ENCODE results near the gene ILK.

Gene ILK

DNA sequence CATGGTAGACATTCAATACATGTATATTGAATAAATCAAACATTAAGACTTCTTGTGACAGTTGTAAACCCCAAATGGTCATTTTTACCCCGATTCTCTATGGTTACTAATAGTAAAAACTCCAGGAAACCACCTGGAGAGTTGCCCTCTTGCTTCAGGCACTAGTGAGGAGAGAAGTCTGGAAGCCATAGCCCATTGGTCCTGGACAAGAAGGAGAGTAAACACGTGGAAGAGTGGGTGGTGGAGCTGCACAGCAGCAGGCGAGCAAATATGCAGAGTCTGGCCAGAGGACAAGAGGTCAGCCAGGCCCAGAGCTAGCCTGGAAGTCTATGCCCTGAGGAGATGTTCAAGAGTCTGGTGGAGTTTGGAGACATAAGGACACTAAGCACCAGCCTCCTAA lies 34.3 kb downstream of the ILK start:
- Histone ChIP-seq H3K4me1 (ENCODE audit: control insufficient read depth, insufficient read depth, low read length, poor library complexity, severe bottlenecking) (no peaks in the 10 kb centered on the region), H3K9me3 (ENCODE audit: control insufficient read depth, low read length) (no peaks in the 10 kb centered on the region), H3K27ac (ENCODE audit: insufficient read depth, low read length, poor library complexity, severe bottlenecking) (no peak overlapping the region), H3K27me3 (replicated peaks; ENCODE audit: control insufficient read depth, insufficient read depth, low read length, poor library complexity, severe bottlenecking) (no peaks in the 10 kb centered on the region), H3K4me3 (ENCODE audit: insufficient read depth, low read depth, low read length, poor library complexity, severe bottlenecking) (no peak overlapping the region), H3K36me3 (ENCODE audit: control insufficient read depth, insufficient read depth, low read length) (peaks cover 10% of the 10 kb centered on the region)
- no peak for DNase-seq

DNA sequence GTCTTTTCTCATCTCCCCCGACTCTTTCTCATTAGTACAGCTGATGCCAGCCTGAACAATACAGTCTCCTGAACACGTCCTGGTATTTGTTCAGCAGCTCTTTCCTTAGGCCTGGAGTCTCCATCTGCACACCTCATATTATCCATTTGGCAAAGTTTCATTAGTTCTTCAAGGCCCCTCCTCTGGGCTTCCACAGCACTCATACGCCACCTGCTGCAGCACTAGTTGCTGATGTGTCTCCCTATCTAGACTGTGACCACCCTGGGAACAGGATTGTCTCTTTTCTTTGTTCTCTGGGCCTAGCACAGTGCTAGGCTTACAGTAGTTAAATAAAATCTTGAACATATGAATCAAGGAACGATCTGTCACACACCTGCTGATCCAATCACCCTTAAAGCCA lies 34.9 kb downstream of the ILK start:
- Histone ChIP-seq H3K27ac (ENCODE audit: insufficient read depth, low read length, poor library complexity, severe bottlenecking) (no peak overlapping the region), H3K27me3 (replicated peaks; ENCODE audit: control insufficient read depth, insufficient read depth, low read length, poor library complexity, severe bottlenecking) (no peaks in the 10 kb centered on the region), H3K36me3 (ENCODE audit: control insufficient read depth, insufficient read depth, low read length) (peaks cover 10% of the 10 kb centered on the region), H3K4me1 (ENCODE audit: control insufficient read depth, insufficient read depth, low read length, poor library complexity, severe bottlenecking) (no peaks in the 10 kb centered on the region), H3K4me3 (ENCODE audit: insufficient read depth, low read depth, low read length, poor library complexity, severe bottlenecking) (no peak overlapping the region), H3K9me3 (ENCODE audit: control insufficient read depth, low read length) (no peaks in the 10 kb centered on the region)
- no peak for DNase-seq

DNA sequence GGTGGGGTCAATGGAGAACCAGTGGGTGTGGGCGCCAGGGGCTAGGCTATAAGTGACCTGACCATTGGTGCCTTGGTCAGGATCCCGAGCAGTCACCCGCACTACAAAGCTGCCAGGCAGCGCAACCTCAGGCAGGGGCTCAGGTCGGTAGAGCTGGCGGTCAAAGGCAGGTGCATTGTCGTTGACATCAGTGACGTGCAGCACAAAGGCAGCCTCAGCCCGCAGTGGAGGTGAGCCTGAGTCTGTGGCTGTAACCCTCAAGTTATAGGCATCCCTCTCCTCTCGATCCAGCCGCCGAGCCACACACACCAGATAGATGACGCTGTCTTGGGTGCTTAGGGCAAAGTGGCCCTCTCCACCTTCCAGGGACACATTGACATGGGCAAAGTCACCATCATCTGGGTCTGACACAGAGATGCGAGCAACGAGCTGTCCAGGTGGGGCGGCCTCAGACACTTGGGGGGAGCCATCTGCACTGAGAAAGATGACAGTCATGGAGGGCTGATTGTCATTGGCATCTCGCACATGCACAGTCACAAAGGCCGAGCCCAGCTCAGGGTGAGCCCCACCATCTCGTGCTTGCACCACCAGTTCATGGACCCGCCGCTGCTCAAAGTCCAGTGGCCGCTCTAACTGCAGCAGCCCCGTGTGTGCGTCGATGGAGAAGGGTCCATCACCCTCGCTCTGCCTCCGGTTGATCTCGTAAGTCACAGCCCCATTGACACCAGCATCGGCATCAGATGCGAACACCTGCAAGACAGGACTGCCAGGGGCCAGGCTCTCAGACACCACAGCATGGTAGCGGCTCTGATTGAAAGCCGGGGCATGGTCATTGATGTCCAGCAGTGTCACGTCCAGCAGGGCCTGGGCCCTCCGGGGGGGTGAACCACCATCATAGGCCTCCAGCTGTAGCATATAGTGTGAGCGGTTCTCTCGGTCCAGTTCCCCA lies 36.7 kb downstream of the ILK start:
- Histone ChIP-seq H3K36me3 (ENCODE audit: control insufficient read depth, insufficient read depth, low read length) (peaks cover 10% of the 10 kb centered on the region), H3K27ac (ENCODE audit: insufficient read depth, low read length, poor library complexity, severe bottlenecking) (no peak overlapping the region), H3K4me1 (ENCODE audit: control insufficient read depth, insufficient read depth, low read length, poor library complexity, severe bottlenecking) (peaks cover under 1% of the 10 kb centered on the region), H3K27me3 (replicated peaks; ENCODE audit: control insufficient read depth, insufficient read depth, low read length, poor library complexity, severe bottlenecking) (no peaks in the 10 kb centered on the region), H3K9me3 (ENCODE audit: control insufficient read depth, low read length) (no peaks in the 10 kb centered on the region), H3K4me3 (ENCODE audit: insufficient read depth, low read depth, low read length, poor library complexity, severe bottlenecking) (no peak overlapping the region)
- no peak for DNase-seq

DNA sequence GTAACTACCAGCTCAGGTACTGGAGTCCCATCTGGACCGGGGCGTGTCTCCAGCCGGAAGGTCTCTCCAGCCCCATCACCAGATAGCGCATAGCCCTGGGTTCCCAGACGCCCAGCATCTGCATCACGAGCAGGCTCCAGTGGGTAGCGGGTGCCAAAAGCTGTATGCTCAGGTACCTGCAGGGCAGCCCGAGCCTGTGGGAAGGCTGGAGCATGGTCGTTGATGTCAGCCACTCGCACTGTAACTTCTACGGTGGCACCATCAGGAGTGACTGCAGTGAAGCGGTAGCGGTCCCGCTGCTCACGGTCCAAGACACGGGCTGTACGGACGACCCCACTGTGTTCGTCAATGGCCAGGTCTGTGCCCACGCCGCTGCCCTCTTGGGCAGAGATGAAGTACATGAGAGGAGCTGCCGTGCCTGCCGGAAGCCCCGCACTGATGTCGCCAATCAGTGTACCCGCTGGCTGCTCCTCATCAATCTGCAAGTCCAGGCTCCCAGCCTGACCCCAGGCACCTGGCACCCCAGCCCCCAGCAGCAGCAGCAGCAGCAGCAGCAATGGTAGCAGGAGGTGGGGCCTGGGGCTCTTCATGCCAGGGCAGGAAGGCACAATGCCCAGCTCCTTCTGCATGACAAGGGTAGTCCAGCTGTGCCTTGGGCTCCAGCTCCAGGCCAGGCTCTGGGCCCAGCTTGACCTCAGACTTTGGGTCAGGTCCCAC lies 37.6 kb downstream of the ILK start:
- no peak overlapping the region for H3K27ac ChIP-seq (ENCODE audit: insufficient read depth, low read length, poor library complexity, severe bottlenecking)
- no peaks in the 10 kb centered on the region for H3K9me3 ChIP-seq (ENCODE audit: control insufficient read depth, low read length)
- H3K4me1 ChIP-seq (ENCODE audit: control insufficient read depth, insufficient read depth, low read length, poor library complexity, severe bottlenecking) = peaks cover 9% of the 10 kb centered on the region
- DNase-seq = no peak
- H3K27me3 ChIP-seq (replicated peaks; ENCODE audit: control insufficient read depth, insufficient read depth, low read length, poor library complexity, severe bottlenecking) = no peaks in the 10 kb centered on the region
- no peak overlapping the region for H3K4me3 ChIP-seq (ENCODE audit: insufficient read depth, low read depth, low read length, poor library complexity, severe bottlenecking)
- peaks cover 10% of the 10 kb centered on the region for H3K36me3 ChIP-seq (ENCODE audit: control insufficient read depth, insufficient read depth, low read length)

DNA sequence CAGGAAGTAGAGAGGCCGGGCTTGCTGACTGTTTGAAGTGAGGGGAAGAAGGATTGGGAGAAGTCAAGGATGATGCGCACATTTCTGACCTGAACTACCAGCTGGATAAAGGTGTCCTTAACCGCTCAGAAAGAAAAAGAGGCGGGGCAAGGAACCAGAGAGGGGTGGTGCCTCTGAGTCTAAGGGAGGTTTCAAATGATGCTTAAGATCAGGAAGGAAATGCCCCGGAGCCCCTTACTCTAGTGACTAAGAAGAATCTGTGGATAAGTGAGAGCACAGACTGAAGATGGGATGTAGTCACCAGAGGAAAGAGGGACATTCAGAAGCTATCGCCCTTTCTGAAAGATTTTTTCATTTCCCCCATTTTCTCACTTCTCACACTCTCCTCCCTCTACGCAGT lies 39.4 kb downstream of the ILK start:
- Histone ChIP-seq H3K9me3 (ENCODE audit: control insufficient read depth, low read length) (no peaks in the 10 kb centered on the region), H3K4me1 (ENCODE audit: control insufficient read depth, insufficient read depth, low read length, poor library complexity, severe bottlenecking) (peaks cover 27% of the 10 kb centered on the region), H3K4me3 (ENCODE audit: insufficient read depth, low read depth, low read length, poor library complexity, severe bottlenecking) (no peak overlapping the region), H3K27me3 (replicated peaks; ENCODE audit: control insufficient read depth, insufficient read depth, low read length, poor library complexity, severe bottlenecking) (no peaks in the 10 kb centered on the region), H3K36me3 (ENCODE audit: control insufficient read depth, insufficient read depth, low read length) (peaks cover 10% of the 10 kb centered on the region), H3K27ac (ENCODE audit: insufficient read depth, low read length, poor library complexity, severe bottlenecking) (no peak overlapping the region)
- no peak for DNase-seq

DNA sequence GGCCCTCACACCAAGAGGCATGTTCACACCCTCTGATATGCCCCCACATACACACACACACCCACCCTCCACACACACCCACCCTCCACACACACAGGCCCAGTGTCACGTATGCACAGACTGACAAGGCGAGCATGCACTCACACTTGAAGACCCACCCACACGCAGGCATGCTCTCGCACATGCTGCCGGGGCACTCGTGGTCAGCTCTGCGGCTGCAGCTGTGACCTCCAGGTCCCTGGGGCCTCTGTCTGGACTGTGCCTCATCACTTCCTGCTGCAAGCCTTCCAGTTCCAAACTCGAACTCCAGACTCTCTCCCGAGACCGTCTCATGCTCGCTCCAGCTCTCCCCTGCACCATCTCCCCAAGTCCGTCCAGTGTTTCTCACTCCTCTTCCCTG lies 42.5 kb downstream of the ILK start:
- H3K27me3 ChIP-seq (replicated peaks; ENCODE audit: control insufficient read depth, insufficient read depth, low read length, poor library complexity, severe bottlenecking) = no peaks in the 10 kb centered on the region
- peak overlapping the region; percentile 60 for H3K27ac ChIP-seq (ENCODE audit: insufficient read depth, low read length, poor library complexity, severe bottlenecking)
- peaks cover 28% of the 10 kb centered on the region for H3K4me1 ChIP-seq (ENCODE audit: control insufficient read depth, insufficient read depth, low read length, poor library complexity, severe bottlenecking)
- no peaks in the 10 kb centered on the region for H3K9me3 ChIP-seq (ENCODE audit: control insufficient read depth, low read length)
- DNase-seq = no peak
- H3K36me3 ChIP-seq (ENCODE audit: control insufficient read depth, insufficient read depth, low read length) = no peaks in the 10 kb centered on the region
- peak overlapping the region; percentile 7 for H3K4me3 ChIP-seq (ENCODE audit: insufficient read depth, low read depth, low read length, poor library complexity, severe bottlenecking)

DNA sequence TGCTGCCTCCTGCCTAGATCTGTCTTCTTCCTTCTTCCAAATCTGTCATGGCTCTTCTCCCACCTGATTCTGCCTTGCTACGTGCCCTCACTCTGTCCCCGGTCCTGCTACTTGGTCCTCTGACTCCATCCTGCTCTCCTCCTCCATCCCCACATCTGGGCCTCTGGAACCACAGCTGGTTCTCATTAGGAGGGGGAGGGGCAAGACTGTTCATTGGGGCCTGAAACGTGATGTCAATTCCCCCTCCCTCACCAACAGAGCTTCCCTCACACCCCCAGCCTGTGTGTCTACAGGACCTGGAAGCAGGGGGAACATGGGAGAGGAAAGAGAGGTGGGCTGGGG lies 43.0 kb downstream of the ILK start:
- H3K36me3 ChIP-seq (ENCODE audit: control insufficient read depth, insufficient read depth, low read length) = no peaks in the 10 kb centered on the region
- DNase-seq = no peak
- peak overlapping the region; percentile 60 for H3K27ac ChIP-seq (ENCODE audit: insufficient read depth, low read length, poor library complexity, severe bottlenecking)

DNA sequence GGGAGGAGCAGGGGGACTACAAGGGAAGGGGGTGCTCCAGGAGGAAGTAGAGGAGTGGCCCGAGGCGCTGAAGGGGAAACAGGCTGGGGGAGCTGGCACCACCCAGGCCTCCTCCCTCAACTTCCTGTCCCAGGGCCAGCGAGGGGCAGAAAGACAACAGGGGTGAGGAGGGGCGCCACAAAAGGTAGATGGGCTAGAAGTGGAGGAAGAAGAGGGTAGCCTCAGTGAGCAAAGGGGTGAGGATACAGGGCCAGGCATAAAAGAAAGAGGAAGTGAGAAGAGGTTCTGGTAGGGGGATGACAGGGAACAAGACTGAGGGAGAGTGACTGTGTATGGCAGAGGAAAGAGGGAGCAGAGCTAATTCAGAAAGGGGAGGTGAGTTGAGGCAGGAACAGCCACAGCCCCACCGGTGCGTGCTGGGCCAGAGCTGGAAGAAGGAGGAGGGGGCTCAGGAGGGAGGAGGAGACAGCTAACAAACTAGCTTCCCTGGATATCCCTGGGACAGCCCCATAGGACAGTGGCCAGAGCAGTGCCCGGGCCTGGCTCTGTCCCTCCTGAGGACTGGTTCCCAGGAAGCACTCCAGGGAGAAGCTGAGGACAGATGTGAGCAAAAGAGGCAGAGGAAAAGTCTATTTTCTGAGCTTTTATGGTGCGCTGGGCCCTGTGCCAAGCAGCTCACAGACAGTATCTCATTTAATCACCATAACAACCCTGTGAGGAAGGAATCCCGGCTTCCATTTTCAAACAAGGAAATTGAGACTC lies 43.5 kb downstream of the ILK start:
- H3K4me1 ChIP-seq (ENCODE audit: control insufficient read depth, insufficient read depth, low read length, poor library complexity, severe bottlenecking) = peaks cover 28% of the 10 kb centered on the region
- no peak for DNase-seq
- peak overlapping the region; percentile 60 for H3K27ac ChIP-seq (ENCODE audit: insufficient read depth, low read length, poor library complexity, severe bottlenecking)
- no peaks in the 10 kb centered on the region for H3K9me3 ChIP-seq (ENCODE audit: control insufficient read depth, low read length)
- H3K36me3 ChIP-seq (ENCODE audit: control insufficient read depth, insufficient read depth, low read length) = no peaks in the 10 kb centered on the region
- no peaks in the 10 kb centered on the region for H3K27me3 ChIP-seq (replicated peaks; ENCODE audit: control insufficient read depth, insufficient read depth, low read length, poor library complexity, severe bottlenecking)
- peak overlapping the region; percentile 7 for H3K4me3 ChIP-seq (ENCODE audit: insufficient read depth, low read depth, low read length, poor library complexity, severe bottlenecking)

More for the DNA sequence above, 43.0 kb downstream of the ILK start:
- Histone ChIP-seq H3K27me3 (replicated peaks; ENCODE audit: control insufficient read depth, insufficient read depth, low read length, poor library complexity, severe bottlenecking) (no peaks in the 10 kb centered on the region), H3K4me3 (ENCODE audit: insufficient read depth, low read depth, low read length, poor library complexity, severe bottlenecking) (peak overlapping the region; percentile 7), H3K4me1 (ENCODE audit: control insufficient read depth, insufficient read depth, low read length, poor library complexity, severe bottlenecking) (peaks cover 28% of the 10 kb centered on the region), H3K9me3 (ENCODE audit: control insufficient read depth, low read length) (no peaks in the 10 kb centered on the region)

DNA sequence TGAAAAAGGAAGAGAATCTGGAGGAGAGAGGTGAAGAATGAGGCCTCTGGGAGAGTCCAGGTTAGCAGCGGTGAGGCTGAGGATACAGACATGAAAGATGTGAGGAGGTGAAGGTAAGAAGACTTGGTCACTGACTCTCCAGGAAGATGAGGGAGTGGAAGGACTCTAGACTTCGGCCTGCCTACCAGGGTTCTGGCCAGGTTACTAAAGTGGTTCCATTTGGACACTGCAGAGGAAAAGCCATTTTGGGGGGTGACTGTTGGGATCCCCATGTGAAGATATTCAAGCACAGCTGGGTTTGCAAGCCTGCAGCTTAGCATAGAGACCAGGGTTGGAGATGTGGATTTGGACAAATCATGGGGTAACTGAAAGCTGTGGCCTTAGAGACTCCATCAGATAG lies 44.3 kb downstream of the ILK start:
- H3K9me3 ChIP-seq (ENCODE audit: control insufficient read depth, low read length) = no peaks in the 10 kb centered on the region
- no peaks in the 10 kb centered on the region for H3K27me3 ChIP-seq (replicated peaks; ENCODE audit: control insufficient read depth, insufficient read depth, low read length, poor library complexity, severe bottlenecking)
- peak overlapping the region; percentile 60 for H3K27ac ChIP-seq (ENCODE audit: insufficient read depth, low read length, poor library complexity, severe bottlenecking)
- H3K4me1 ChIP-seq (ENCODE audit: control insufficient read depth, insufficient read depth, low read length, poor library complexity, severe bottlenecking) = peaks cover 28% of the 10 kb centered on the region
- H3K4me3 ChIP-seq (ENCODE audit: insufficient read depth, low read depth, low read length, poor library complexity, severe bottlenecking) = no peak overlapping the region
- H3K36me3 ChIP-seq (ENCODE audit: control insufficient read depth, insufficient read depth, low read length) = no peaks in the 10 kb centered on the region
- DNase-seq = no peak

All from effector memory CD4-positive, alpha-beta T cell (primary cell).